ENCODE results near the gene FAM118A.
"Not testable (repeated sequence)": the region's sequence is repeated elsewhere in the genome, so short reads cannot be mapped to it uniquely, and the experiment has no call there.

FAM118A gene

GRCh38 chr22:45322873-45323525 lies 13.3 kb downstream of the FAM118A start:
- no peak for DNase-seq (ENCODE audit: low read depth)
- no peak overlapping the region for H3K4me3 ChIP-seq (ENCODE audit: low read depth, low read length)

GRCh38 chr22:45323695-45324094 lies 14.0 kb downstream of the FAM118A start:
- H3K4me3 ChIP-seq (ENCODE audit: low read depth, low read length) = no peak overlapping the region

GRCh38 chr22:45324311-45324711 lies 14.6 kb downstream of the FAM118A start:
- H3K4me3 ChIP-seq (ENCODE audit: low read depth, low read length) = no peak overlapping the region
- DNase-seq (ENCODE audit: low read depth) = no peak

More at GRCh38 chr22:45323695-45324094, 14.0 kb downstream of the FAM118A start:
- no peak for DNase-seq (ENCODE audit: low read depth)

- not testable (repeated sequence) for H3K4me3 ChIP-seq (ENCODE audit: low read depth, low read length); DNase-seq (ENCODE audit: low read depth)
Measured at GRCh38 chr22:45328261-45328660, 18.5 kb downstream of the FAM118A start.

GRCh38 chr22:45328822-45329529 lies 19.2 kb downstream of the FAM118A start:
- no peak overlapping the region for H3K4me3 ChIP-seq (ENCODE audit: low read depth, low read length)
- DNase-seq (ENCODE audit: low read depth) = no peak

GRCh38 chr22:45329530-45329936 lies 19.8 kb downstream of the FAM118A start:
- no peak overlapping the region for H3K4me3 ChIP-seq (ENCODE audit: low read depth, low read length)
- DNase-seq (ENCODE audit: low read depth) = no peak

- no peak for DNase-seq (ENCODE audit: low read depth)
- no peak overlapping the region for H3K4me3 ChIP-seq (ENCODE audit: low read depth, low read length)
Measured at GRCh38 chr22:45330548-45330947, 20.8 kb downstream of the FAM118A start.

- no peak for DNase-seq (ENCODE audit: low read depth)
- no peak overlapping the region for H3K4me3 ChIP-seq (ENCODE audit: low read depth, low read length)
Measured at GRCh38 chr22:45331486-45331885, 21.8 kb downstream of the FAM118A start.

GRCh38 chr22:45332001-45332400 lies 22.3 kb downstream of the FAM118A start:
- no peak overlapping the region for H3K4me3 ChIP-seq (ENCODE audit: low read depth, low read length)
- no peak for DNase-seq (ENCODE audit: low read depth)

- H3K4me3 ChIP-seq (ENCODE audit: low read depth, low read length) = no peak overlapping the region
- DNase-seq (ENCODE audit: low read depth) = no peak
Measured at GRCh38 chr22:45334068-45334467, 24.3 kb downstream of the FAM118A start.

GRCh38 chr22:45334528-45334927 lies 24.8 kb downstream of the FAM118A start:
- no peak for DNase-seq (ENCODE audit: low read depth)
- no peak overlapping the region for H3K4me3 ChIP-seq (ENCODE audit: low read depth, low read length)

- H3K4me3 ChIP-seq (ENCODE audit: low read depth, low read length) = no peak overlapping the region
- no peak for DNase-seq (ENCODE audit: low read depth)
Measured at GRCh38 chr22:45335021-45335818, 25.5 kb downstream of the FAM118A start.

- no peak overlapping the region for H3K4me3 ChIP-seq (ENCODE audit: low read depth, low read length)
Measured at GRCh38 chr22:45335854-45336522, 26.3 kb downstream of the FAM118A start.

GRCh38 chr22:45336971-45337431 lies 27.3 kb downstream of the FAM118A start:
- DNase-seq (ENCODE audit: low read depth) = no peak
- no peak overlapping the region for H3K4me3 ChIP-seq (ENCODE audit: low read depth, low read length)

More at GRCh38 chr22:45335854-45336522, 26.3 kb downstream of the FAM118A start:
- DNase-seq (ENCODE audit: low read depth) = no peak

GRCh38 chr22:45337536-45337935 lies 27.8 kb downstream of the FAM118A start:
- no peak overlapping the region for H3K4me3 ChIP-seq (ENCODE audit: low read depth, low read length)
- no peak for DNase-seq (ENCODE audit: low read depth)

GRCh38 chr22:45338795-45339194 lies 29.1 kb downstream of the FAM118A start:
- no peak overlapping the region for H3K4me3 ChIP-seq (ENCODE audit: low read depth, low read length)
- no peak for DNase-seq (ENCODE audit: low read depth)

GRCh38 chr22:45340323-45340722 lies 30.6 kb downstream of the FAM118A start:
- no peak for DNase-seq (ENCODE audit: low read depth)
- no peak overlapping the region for H3K4me3 ChIP-seq (ENCODE audit: low read depth, low read length)

GRCh38 chr22:45341498-45341897 lies 31.8 kb downstream of the FAM118A start:
- no peak for DNase-seq (ENCODE audit: low read depth)
- H3K4me3 ChIP-seq (ENCODE audit: low read depth, low read length) = no peak overlapping the region

- H3K4me3 ChIP-seq (ENCODE audit: low read depth, low read length) = no peak overlapping the region
- no peak for DNase-seq (ENCODE audit: low read depth)
Measured at GRCh38 chr22:45343143-45343542, 33.4 kb downstream of the FAM118A start.

- DNase-seq (ENCODE audit: low read depth) = no peak
- no peak overlapping the region for H3K4me3 ChIP-seq (ENCODE audit: low read depth, low read length)
Measured at GRCh38 chr22:45344334-45344733, 34.6 kb downstream of the FAM118A start.
